HG03521 (cell line): ENCODE measurements around the gene GCHFR.

ENCODE experiments used
- ATAC-seq: cut with Tn5 transposase; IDR thresholded peaks from one replicate; pipeline ENCODE4 v1.9.1; 2021; ENCODE audit warnings: mild to moderate bottlenecking, moderate library complexity; ENCODE audit not compliant: unreplicated experiment

GCHFR gene

DNA sequence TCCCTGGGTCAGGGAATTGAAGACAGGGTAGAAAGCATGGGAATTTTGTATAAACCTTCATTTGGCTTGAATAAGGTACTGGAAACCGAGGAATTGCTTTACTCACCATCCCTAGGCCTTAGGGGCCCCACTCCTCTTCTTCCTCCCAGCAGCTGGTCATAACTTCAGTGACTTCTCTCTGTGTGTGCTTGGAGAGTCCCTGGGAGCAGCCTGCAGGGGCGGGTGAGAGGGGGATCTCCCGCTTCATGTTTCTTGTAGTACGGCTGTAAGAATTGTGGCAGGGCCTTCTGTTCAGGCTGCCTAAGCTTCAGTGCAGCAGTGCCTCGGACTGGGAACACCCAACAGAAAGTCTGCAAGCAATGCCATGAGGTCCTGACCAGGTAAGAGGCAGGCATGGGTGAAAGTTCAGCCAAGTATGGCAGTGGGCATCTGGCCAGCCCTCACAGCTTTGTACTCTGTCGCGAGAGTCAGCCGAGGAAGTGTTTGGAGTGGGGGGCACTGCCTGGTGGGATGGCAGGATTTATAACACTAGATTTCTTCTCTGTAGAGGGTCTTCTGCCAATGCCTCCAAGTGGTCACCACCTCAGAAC, 45.1 kb downstream of the GCHFR start:
- no peak for ATAC-seq

- no peak for ATAC-seq
Measured at GRCh38 chr15:40812721-40813425, 49.0 kb downstream of the GCHFR start.

- no peak for ATAC-seq
Measured at GRCh38 chr15:40815042-40815698, 51.3 kb downstream of the GCHFR start.
